H1 (cell line): ENCODE results near the gene CPHXL2. TPM values are rescaled to one million over a fixed set of nuclear protein-coding genes. Genes with fewer than 3 reads are reported as not detected.

Experiments
- CTCF ChIA-PET: fragments of 300-600 bp; sonication (Branson Sonifier 250); formaldehyde crosslinking; loops from one replicate; lab custom pipeline; 2021; ENCODE audit not compliant: partially characterized antibody; lab: Charles Lee
- POLR2A ChIA-PET: fragments of 300-600 bp; sonication (Branson Sonifier 250); formaldehyde crosslinking; loops from one replicate; lab custom pipeline; 2021; ENCODE audit warnings: inconsistent platforms; ENCODE audit not compliant: partially characterized antibody; lab: Charles Lee
- DNase-seq, 2 experiments: peaks; one replicate each; pipeline versions ENCODE4 v3.0.0 to v3.0.0-alpha.2; 2010 to 2022; ENCODE audit warnings: low spot score in 2 of 2, low read depth in 1 of 2, mixed read lengths in 1 of 2
- FAIRE-seq: peaks from 2 replicates; lab custom pipeline; 2011; peaks lifted over from hg19 to GRCh38; lab: Jason Lieb, UNC
- H2AFZ ChIP-seq: 2 replicates; pipeline ENCODE4 v1.8.1; 2012; ENCODE audit warnings: low read length, inconsistent platforms
- H2AK5ac ChIP-seq: 2 replicates; pipeline ENCODE4 v1.6.1; 2013; ENCODE audit warnings: low read depth, low read length
- H2BK120ac ChIP-seq: replicated peaks from 2 replicates; pipeline ENCODE3; 2013; ENCODE audit warnings: low read depth, low read length, inconsistent platforms
- H2BK12ac ChIP-seq: 2 replicates; pipeline ENCODE4 v1.6.1; 2013; ENCODE audit warnings: low read depth, low read length
- H2BK15ac ChIP-seq: 2 replicates; pipeline ENCODE4 v1.6.1; 2013; ENCODE audit warnings: low read length
- H2BK20ac ChIP-seq: 2 replicates; pipeline ENCODE4 v1.6.1; 2013; ENCODE audit warnings: low read length
- H2BK5ac ChIP-seq: 2 replicates; pipeline ENCODE4 v1.6.1; 2013; ENCODE audit warnings: low read depth, low read length
- H3K14ac ChIP-seq: 2 replicates; pipeline ENCODE4 v1.6.1; 2013; ENCODE audit warnings: inconsistent platforms; ENCODE audit not compliant: insufficient read length
- H3K18ac ChIP-seq: 2 replicates; pipeline ENCODE4 v1.6.1; 2013; ENCODE audit warnings: low read length; ENCODE audit errors: extremely low read depth
- H3K23ac ChIP-seq: 2 replicates; pipeline ENCODE4 v1.6.1; 2013; ENCODE audit warnings: inconsistent platforms; ENCODE audit not compliant: insufficient read length
- H3K23me2 ChIP-seq: 2 replicates; pipeline ENCODE4 v1.6.1; 2013; ENCODE audit warnings: low read depth, low read length
- H3K27ac ChIP-seq: 2 replicates; pipeline ENCODE4 v1.6.1; 2011; ENCODE audit warnings: low read depth, low read length, inconsistent platforms
- H3K27me3 ChIP-seq, 4 experiments: replicated peaks in 1 of 4; 1 replicate in 1 of 4; 2 replicates in 3 of 4; pipeline versions ENCODE4 v1.6.1 to v1.8.1; 2011 to 2013; ENCODE audit warnings: low read length in 3 of 4, mild to moderate bottlenecking in 3 of 4, inconsistent platforms in 2 of 4, mixed read lengths in 2 of 4, moderate library complexity in 1 of 4; ENCODE audit not compliant: control insufficient read depth in 3 of 4, insufficient read depth in 3 of 4; ENCODE audit errors: extremely low read depth in 1 of 4
- H3K36me3 ChIP-seq, 4 experiments: 2 replicates each; pipeline versions ENCODE4 v1.6.1 to v1.8.1; 2011 to 2013; ENCODE audit warnings: mild to moderate bottlenecking in 4 of 4, low read length in 3 of 4, moderate library complexity in 2 of 4, control low read depth in 1 of 4, inconsistent platforms in 1 of 4; ENCODE audit not compliant: insufficient read depth in 4 of 4, control insufficient read depth in 2 of 4
- H3K4ac ChIP-seq: replicated peaks from 2 replicates; pipeline ENCODE3; 2013; ENCODE audit warnings: low read length, low read depth, mixed read lengths, inconsistent platforms; ENCODE audit not compliant: insufficient read length
- H3K4me1 ChIP-seq, 4 experiments: replicated peaks in 1 of 4; 1 replicate in 1 of 4; 2 replicates in 3 of 4; pipeline versions ENCODE4 v1.6.1 to v1.8.1; 2011 to 2013; ENCODE audit warnings: low read length in 3 of 4, inconsistent platforms in 2 of 4, mixed read lengths in 1 of 4; ENCODE audit not compliant: insufficient read depth in 4 of 4, control insufficient read depth in 3 of 4
- H3K4me2 ChIP-seq, 2 experiments: 2 replicates each; pipeline versions ENCODE4 v1.6.1 to v1.8.1; 2011 to 2013; ENCODE audit warnings: low read depth in 2 of 2, low read length in 2 of 2, control low read depth in 1 of 2, inconsistent platforms in 1 of 2, mild to moderate bottlenecking in 1 of 2; ENCODE audit not compliant: insufficient read depth in 1 of 2
- H3K4me3 ChIP-seq, 4 experiments: fragments of 200-600, 300-600 bp in 1 of 4; sonication (generic), shearing (Covaris generic), sonication (Bioruptor Twin) in 1 of 4; 2 replicates each; pipeline versions ENCODE4 v1.5.1 to v1.8.1; 2011 to 2016; ENCODE audit warnings: low read length in 4 of 4, low read depth in 3 of 4, control low read depth in 2 of 4, inconsistent platforms in 2 of 4, mild to moderate bottlenecking in 2 of 4, mixed read lengths in 1 of 4, moderate library complexity in 1 of 4; ENCODE audit not compliant: insufficient read depth in 2 of 4; ENCODE audit errors: extremely low read depth in 1 of 4
- H3K56ac ChIP-seq: replicated peaks from 2 replicates; pipeline ENCODE3; 2013; ENCODE audit warnings: low read depth, mild to moderate bottlenecking, mixed read lengths, low read length, inconsistent platforms; ENCODE audit not compliant: insufficient read length
- H3K79me1 ChIP-seq: 2 replicates; pipeline ENCODE4 v1.6.1; 2013; ENCODE audit warnings: low read depth, low read length, control low read depth
- H3K79me2 ChIP-seq, 2 experiments: 2 replicates each; pipeline versions ENCODE4 v1.6.1 to v1.8.1; 2012 to 2013; ENCODE audit warnings: low read length in 2 of 2, mild to moderate bottlenecking in 2 of 2, inconsistent platforms in 1 of 2; ENCODE audit not compliant: insufficient read depth in 2 of 2, control insufficient read depth in 1 of 2
- H3K9ac ChIP-seq, 4 experiments: replicated peaks in 1 of 4; 1 replicate in 1 of 4; 2 replicates in 3 of 4; pipeline versions ENCODE4 v1.6.1 to v1.8.1; 2011 to 2013; ENCODE audit warnings: low read depth in 3 of 4, low read length in 3 of 4, control low read depth in 2 of 4, mild to moderate bottlenecking in 2 of 4, moderate library complexity in 2 of 4, inconsistent platforms in 1 of 4; ENCODE audit errors: extremely low read depth in 1 of 4
- H3K9me3 ChIP-seq, 2 experiments: 2 replicates each; pipeline versions ENCODE4 v1.6.1 to v1.8.1; 2012 to 2013; ENCODE audit warnings: mild to moderate bottlenecking in 2 of 2, moderate library complexity in 2 of 2, control low read depth in 1 of 2, inconsistent platforms in 1 of 2, low read depth in 1 of 2, low read length in 1 of 2, mixed read lengths in 1 of 2; ENCODE audit not compliant: insufficient read depth in 2 of 2
- H4K20me1 ChIP-seq, 2 experiments: replicated peaks in 1 of 2; 2 replicates each; pipeline versions ENCODE3 to v1.8.1; 2011 to 2013; ENCODE audit warnings: inconsistent platforms in 2 of 2, low read length in 2 of 2, mild to moderate bottlenecking in 1 of 2; ENCODE audit not compliant: insufficient read depth in 2 of 2, control insufficient read depth in 1 of 2
- H4K5ac ChIP-seq: 2 replicates; pipeline ENCODE4 v1.6.1; 2013; ENCODE audit warnings: low read length, low read depth, mixed read lengths, inconsistent platforms; ENCODE audit not compliant: insufficient read length
- H4K8ac ChIP-seq: 2 replicates; pipeline ENCODE4 v1.8.0; 2013; ENCODE audit warnings: mild to moderate bottlenecking, moderate library complexity, low read length, inconsistent platforms; ENCODE audit not compliant: insufficient read depth; ENCODE audit errors: extremely low read depth
- H4K91ac ChIP-seq: replicated peaks from 2 replicates; pipeline ENCODE3; 2013; ENCODE audit warnings: low read length, mixed read lengths, inconsistent platforms; ENCODE audit not compliant: insufficient read length
- ATF2 ChIP-seq: IDR thresholded peaks from 2 replicates; pipeline ENCODE4 v1.6.1; 2012; ENCODE audit warnings: low read length, inconsistent platforms
- BACH1 ChIP-seq: IDR thresholded peaks from 2 replicates; pipeline ENCODE4 v1.6.1; 2012; ENCODE audit warnings: low read length, improper control_type of control experiment
- CTBP2 ChIP-seq: IDR thresholded peaks from 2 replicates; pipeline ENCODE4 v1.7.0; 2011; ENCODE audit warnings: borderline replicate concordance, mild to moderate bottlenecking, moderate library complexity, mixed read lengths, low read length; ENCODE audit not compliant: insufficient read depth, insufficient read length
- HDAC2 ChIP-seq, 2 experiments: fragments of 300-600 bp in 1 of 2; sonication (generic) in 1 of 2; IDR thresholded peaks; 2 replicates each; pipeline ENCODE4 v1.6.1; 2011 to 2012; ENCODE audit warnings: low read depth in 2 of 2, low read length in 2 of 2, mild to moderate bottlenecking in 2 of 2, moderate library complexity in 2 of 2, borderline replicate concordance in 1 of 2, inconsistent platforms in 1 of 2
- KDM4A ChIP-seq: IDR thresholded peaks from one replicate; pipeline ENCODE4 v1.7.1; 2012; ENCODE audit warnings: low read depth, mild to moderate bottlenecking, moderate library complexity, low read length, inconsistent platforms; ENCODE audit not compliant: severe bottlenecking
- MAFK ChIP-seq: IDR thresholded peaks from 2 replicates; pipeline ENCODE4 v1.6.1; 2012; ENCODE audit warnings: low read depth, mild to moderate bottlenecking, improper control_type of control experiment, low read length
- POU5F1 ChIP-seq: IDR thresholded peaks from 2 replicates; pipeline ENCODE4 v1.6.1; 2011; ENCODE audit warnings: low read depth, mild to moderate bottlenecking, low read length, moderate library complexity
- RBBP5 ChIP-seq: IDR thresholded peaks from 2 replicates; pipeline ENCODE4 v1.7.1; 2012; ENCODE audit warnings: low read depth, mild to moderate bottlenecking, inconsistent platforms, low read length, moderate library complexity, borderline replicate concordance
- TAF1 ChIP-seq: IDR thresholded peaks from 2 replicates; pipeline ENCODE4 v1.6.1; 2011; ENCODE audit warnings: mild to moderate bottlenecking, low read depth, low read length
- TBP ChIP-seq: IDR thresholded peaks from 2 replicates; pipeline ENCODE4 v1.6.1; 2011; ENCODE audit warnings: low read depth, low read length, improper control_type of control experiment
- WGBS, 2 experiments: shearing (Covaris generic) in 1 of 2; methylation state at CpG; one replicate each; pipeline versions ENCODE4 v1.1.6 to v1.1.7; 2013 to 2015; ENCODE audit warnings: low lambda C conversion rate in 2 of 2, mixed read lengths in 2 of 2, inconsistent platforms in 1 of 2, low coverage in 1 of 2, missing lambda C conversion rate in 1 of 2; ENCODE audit not compliant: insufficient replicate concordance in 2 of 2, insufficient coverage in 1 of 2, insufficient read length in 1 of 2; ENCODE audit errors: extremely low coverage in 1 of 2, missing lambda C conversion rate in 1 of 2; 5-methylcytosine and 5-hydroxymethylcytosine counted together
- polyA plus RNA-seq, 7 experiments: library from polyadenylated mRNA; depleted of rRNA in 3 of 7; stranded (reverse) in 5 of 7; unstranded in 2 of 7; fragments of >200 nt in 5 of 7; fragments of 200-250 nt in 2 of 7; gene quantifications; 1 replicate in 5 of 7; 2 replicates in 1 of 7; 4 replicates in 1 of 7; pipeline versions ENCODE4 v1.2.1 to v1.2.3, GENCODE V29; 2011 to 2013; ENCODE audit warnings: missing spikeins in 2 of 7, mixed read lengths in 2 of 7
- total RNA-seq: library from RNA; stranded (reverse); fragmentation: NEBNext Ultra II Directional; extraction: Animal tissue kit (Norgen Biotek cat#: 25700); gene quantifications from 2 replicates; pipeline ENCODE4 v1.2.1, GENCODE V29; 2021

The CPHXL2 gene
- total and polyA plus RNA-seq, 2 of the 8 experiments (the other 6 are each of a cell fraction or from before 2014, with no cell fraction given), result not detected

DNA sequence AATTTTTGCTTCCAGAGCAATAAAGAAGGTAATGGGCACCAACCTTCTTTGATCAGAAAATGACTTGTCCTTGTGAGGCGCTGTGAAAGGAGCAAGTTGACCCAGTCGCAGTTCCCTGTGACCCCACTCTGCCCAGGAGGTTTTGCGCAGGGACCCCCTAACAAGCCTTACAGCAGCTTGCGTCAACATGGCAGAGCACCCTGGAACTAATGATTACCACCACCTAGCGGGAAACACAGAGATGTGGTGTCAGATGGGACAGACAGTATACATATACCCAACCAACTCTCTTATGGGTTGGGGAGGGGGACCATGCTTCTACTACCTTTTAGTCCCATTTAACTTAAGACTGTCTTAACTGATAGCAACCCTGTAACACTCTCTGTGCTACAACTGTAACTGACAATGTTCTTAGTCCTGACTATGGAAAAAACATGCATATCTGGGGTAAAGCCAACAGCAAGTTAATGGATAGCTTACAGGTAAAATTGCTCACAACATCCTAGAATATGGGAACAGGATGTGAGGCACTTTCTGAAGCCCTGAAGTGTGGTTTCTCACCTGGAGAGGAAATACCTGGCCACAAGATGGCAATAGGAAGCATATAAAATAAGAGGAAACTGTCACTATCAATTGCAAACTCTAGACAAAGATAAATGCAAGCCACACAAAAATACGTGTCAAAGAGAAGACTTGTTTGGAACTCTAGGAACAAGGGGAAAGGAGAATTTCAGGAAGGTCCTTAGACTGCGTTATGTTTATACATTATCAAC lies 32.4 kb downstream of the CPHXL2 start:
- POLR2A ChIA-PET, result interaction anchor here (1.9 to 2.9 kb wide), 2 partner anchors 13 to 21 kb away, joined by 7 to 14 read pairs; partner anchors contain the start of gene ADAT1
- H2BK5ac ChIP-seq, result no peak overlapping the region
- peaks cover 11 to 49% (median 28%) of the 10 kb centered on the region in 4 experiments for H3K36me3 ChIP-seq
- TF ChIP-seq TAF1, result no peak
- TF ChIP-seq RBBP5, result no peak
- no peak for TF ChIP-seq HDAC2 (IDR thresholded peaks at IDR 0.05; ENCODE audit: borderline replicate concordance in 1 of 2, low read depth in 2 of 2, low read length in 2 of 2)
- no peak for TF ChIP-seq CTBP2
- no peak for TF ChIP-seq BACH1
- TF ChIP-seq MAFK, result no peak
- no peak for TF ChIP-seq TBP
- TF ChIP-seq ATF2, result no peak
- no peak for TF ChIP-seq KDM4A
- TF ChIP-seq POU5F1, result no peak

More for the DNA sequence above, 32.4 kb downstream of the CPHXL2 start:
- Histone ChIP-seq H2BK120ac (no peak overlapping the region), H3K27ac (no peak overlapping the region), H3K27me3 (no peaks in the 10 kb centered on the region), H3K4ac (no peak overlapping the region), H2AFZ (no peak overlapping the region), H3K79me2 (peaks cover 23 to 67% of the 10 kb centered on the region in 2 experiments), H3K4me1 (peaks cover 0 to 2% (median 0%) of the 10 kb centered on the region in 4 experiments; a peak in 2 of 7 replicates), H3K23ac (no peak overlapping the region), H2BK12ac (no peak overlapping the region), H3K9me3 (no peaks in the 10 kb centered on the region), H4K5ac (no peak overlapping the region), H3K23me2 (peaks cover 3% of the 10 kb centered on the region), H4K91ac (no peak overlapping the region), H3K18ac (no peak overlapping the region), H3K4me3 (no peak overlapping the region), H2BK20ac (no peak overlapping the region), H3K4me2 (no peak overlapping the region; a peak in 1 of 4 replicates), H2AK5ac (no peak overlapping the region), H4K8ac (no peak overlapping the region), H3K56ac (no peak overlapping the region), H2BK15ac (no peak overlapping the region), H3K14ac (no peak overlapping the region), H3K9ac (no peak overlapping the region), H4K20me1 (peaks cover 5 to 14% of the 10 kb centered on the region in 2 experiments), H3K79me1 (peaks cover 10% of the 10 kb centered on the region)
- WGBS, 2 experiments, result 90% methylated on average over 7 of the region's 7 CpGs; no CpG with 5 or more reads in 1 of the 2 experiments
- CTCF ChIA-PET, result interaction anchor here (1.0 to 1.8 kb wide), 2 partner anchors 19 to 120 kb away, joined by 4 to 5 read pairs; no protein-coding TSS in a partner anchor
- FAIRE-seq (no peak), DNase-seq (no peak)
